Activated CD4-positive, alpha-beta T cell treated with anti-CD3 and anti-CD28 coated beads, Interleukin-2, amount 50 U/mL, for 24 hours (primary cell): Measurements from ENCODE around the gene KCNIP2.

ENCODE experiments used
- DNase-seq, 2 donors: peaks; one replicate each; pipeline ENCODE4 v3.0.0-alpha.2; 2020; ENCODE audit warnings: low read depth in 1 of 2, low spot score in 1 of 2

Gene KCNIP2

DNA sequence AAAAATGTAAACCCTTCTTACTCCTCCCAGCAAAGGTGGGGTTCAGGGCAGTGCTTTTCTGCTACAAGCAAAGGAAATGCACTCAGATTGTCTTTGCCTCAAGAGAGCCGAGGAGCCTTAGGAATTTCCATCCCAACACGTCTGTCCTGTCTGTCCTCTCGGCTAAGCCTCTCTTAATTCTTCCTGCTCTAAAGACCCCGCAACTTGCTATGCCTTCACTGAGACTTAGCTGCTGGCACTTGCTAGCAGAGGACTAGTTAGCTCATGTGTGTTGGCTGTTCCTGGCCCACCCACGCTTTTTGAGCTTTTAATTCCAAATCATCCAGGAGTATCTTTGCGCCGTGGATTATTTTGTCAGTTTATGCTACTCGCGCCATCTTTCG, 59.9 kb downstream of the KCNIP2 start:
- no peak for DNase-seq

DNA sequence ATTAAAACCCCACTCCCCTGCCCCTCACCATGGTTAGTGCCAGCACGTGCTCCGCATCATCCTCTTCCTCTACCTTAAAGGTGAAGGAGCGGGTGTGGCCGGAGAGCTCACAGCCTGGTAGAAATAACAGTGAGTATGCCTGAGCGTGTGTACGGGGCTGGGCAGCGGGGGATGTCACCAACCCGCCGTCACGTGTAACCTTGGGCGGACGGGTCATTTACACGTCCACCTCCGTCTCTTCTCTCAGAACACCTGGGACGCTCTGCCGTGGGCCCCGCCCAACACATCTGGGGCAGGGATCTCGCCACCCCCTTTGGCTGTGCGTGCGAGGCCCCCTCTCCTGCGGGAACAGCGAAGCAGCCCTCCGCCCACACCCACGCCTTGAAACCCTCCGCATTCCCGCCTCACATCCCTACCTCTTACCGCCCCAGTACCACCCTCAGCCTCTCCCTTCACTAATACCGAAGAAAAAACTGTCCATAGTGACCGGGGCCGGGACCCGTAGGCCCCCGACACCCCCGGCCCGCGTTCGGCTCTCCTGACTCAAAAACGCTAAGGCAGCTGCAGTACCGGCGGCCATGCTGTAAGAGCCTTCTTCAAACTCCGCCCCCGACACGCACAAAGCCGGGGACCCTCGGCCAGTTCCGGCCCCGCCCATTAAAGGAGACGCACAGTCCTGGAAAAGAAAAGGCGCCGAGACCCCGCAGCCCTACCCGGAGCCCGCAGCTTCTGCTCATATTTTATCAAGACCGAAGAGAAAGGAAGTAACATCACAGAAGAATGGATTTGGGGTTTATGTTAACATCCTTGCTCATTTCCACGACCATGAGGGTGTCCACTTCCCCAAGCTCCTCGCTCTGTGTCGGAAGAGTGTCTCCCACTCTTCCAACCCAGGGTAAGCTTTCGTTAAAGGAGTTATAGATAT, 60.5 kb downstream of the KCNIP2 start, which contains the start of gene NPM3:
Gene NPM3 (minus strand): TSS at position 636 of the 925 bp plus-strand sequence. CDS start 56 bp downstream, at position 580.
- DNase-seq = peak; percentile 73 to 84

DNA sequence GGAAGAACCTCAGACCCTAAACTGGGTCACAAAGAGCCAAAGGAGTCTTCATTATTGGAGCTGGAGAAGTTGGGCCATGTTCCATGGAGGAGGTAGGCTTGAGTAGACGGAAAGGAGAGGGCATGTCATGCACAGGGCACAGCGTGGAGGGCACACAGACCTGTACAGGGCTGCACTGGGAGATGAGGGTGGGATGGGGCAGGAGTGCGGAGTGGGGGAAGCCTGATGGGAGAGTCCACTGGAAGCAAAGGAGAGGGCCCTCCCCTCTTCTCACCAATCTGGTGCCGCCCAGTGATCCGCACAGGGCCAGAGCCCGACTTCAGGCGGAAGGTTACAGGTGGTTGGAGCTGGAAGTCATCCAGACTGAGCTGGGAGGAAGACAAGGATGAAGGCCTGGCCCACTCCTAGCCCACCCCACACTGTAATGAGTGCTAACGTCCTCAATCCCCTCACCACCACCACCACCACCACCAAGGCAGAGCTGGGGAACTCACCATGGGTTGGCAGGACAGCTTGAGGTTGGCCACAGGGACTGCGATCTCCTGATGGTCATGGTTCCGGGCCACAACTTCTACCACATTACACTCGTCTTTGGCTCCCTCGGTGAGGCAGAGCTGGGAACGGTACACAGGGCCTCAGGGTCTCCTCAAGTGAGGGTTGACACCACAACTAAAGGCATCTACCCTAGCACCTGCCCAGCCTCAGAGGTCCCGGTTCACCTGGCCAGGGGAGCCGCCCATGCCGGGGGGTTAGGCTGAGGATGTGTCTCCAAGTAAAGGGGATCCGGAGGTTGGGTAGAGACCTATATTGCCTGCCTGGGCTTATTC, 61.4 kb downstream of the KCNIP2 start:
- DNase-seq = no peak

DNA sequence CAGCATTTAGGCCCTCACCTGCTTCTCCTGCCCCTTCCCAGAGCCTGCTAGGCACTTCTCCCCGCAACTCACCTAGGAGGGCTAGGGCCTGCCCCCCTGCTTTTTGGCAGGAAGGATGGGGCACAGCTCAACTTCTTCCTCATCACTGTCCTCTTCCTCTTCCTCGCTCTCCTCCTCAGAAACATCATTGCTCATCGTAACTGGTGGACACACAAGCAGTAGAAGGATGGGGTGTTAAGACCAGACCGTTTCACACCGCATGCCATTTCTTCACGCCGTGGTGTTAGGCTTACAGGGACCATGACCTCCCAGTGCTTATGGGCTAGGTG, 62.0 kb downstream of the KCNIP2 start:
- DNase-seq = no peak

DNA sequence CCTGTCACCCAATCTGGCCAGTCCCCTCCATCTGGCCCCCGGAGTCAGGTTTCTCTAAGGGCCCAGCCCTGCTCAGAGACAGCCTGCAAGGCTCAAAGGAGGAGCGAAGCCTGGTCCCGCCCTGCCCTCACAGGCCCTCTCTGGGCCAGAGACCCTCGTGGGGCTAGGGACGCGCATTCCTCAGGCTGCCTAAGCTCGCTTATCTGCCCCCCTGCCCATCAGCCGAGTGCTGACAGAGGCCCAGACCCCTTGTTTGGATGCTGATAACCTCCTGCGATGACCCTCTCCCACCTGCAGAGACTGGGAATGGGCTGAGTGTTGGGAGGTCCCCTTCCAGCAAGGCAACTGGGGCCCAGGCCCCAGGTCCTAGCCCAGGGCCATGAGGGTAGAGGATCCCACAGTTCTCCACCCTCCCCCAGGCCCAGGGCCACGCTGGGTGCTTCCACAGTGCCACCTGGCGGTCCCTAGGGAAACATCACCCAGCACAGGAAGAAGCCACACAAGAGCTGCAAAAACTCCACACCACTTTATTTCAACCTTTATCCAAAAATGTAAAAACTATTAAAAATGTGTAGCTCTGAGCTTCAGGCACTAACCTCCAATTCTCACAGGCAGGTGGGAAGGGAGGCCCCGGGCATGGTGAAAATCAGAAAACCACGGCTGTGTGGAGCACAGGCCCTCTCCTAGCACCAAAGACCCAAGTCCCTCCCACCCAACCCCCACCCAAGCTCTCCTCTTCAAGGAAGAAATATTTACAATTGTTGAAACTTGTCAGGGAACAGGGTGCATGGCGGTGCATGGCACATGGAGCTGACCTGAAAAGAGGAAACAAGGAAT, 62.6 kb downstream of the KCNIP2 start:
- DNase-seq = peak; percentile 52 to 64

DNA sequence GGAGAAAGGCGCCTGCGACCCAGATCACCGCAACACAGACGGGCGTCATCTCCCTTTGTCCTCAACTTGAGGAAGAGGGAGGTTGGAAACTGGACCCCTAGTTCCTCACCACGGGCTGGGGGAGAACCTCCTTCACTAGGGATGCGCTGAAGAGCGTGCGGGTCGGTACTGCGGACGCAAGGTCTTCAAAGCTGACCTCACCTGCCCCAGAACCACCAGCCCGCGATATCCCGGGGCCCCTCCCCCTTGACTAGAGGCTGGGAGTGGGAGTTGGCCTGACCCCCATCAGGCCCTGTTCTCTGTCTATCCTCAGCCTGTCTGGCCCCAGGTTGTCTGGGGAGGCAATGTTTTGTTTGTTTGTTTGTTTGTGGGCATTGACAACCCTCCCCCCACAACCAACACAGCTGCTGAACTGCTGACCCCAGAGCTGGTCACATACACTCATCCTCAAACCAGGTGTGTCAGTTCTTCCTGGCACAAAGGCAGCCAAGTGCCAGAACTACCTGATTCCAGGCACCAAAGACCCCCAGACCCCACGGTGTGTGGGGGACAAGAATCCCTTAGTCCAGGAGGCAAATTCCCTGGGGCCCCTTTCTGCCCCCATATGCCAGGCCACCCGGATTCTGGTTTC, 63.3 kb downstream of the KCNIP2 start:
- no peak for DNase-seq

DNA sequence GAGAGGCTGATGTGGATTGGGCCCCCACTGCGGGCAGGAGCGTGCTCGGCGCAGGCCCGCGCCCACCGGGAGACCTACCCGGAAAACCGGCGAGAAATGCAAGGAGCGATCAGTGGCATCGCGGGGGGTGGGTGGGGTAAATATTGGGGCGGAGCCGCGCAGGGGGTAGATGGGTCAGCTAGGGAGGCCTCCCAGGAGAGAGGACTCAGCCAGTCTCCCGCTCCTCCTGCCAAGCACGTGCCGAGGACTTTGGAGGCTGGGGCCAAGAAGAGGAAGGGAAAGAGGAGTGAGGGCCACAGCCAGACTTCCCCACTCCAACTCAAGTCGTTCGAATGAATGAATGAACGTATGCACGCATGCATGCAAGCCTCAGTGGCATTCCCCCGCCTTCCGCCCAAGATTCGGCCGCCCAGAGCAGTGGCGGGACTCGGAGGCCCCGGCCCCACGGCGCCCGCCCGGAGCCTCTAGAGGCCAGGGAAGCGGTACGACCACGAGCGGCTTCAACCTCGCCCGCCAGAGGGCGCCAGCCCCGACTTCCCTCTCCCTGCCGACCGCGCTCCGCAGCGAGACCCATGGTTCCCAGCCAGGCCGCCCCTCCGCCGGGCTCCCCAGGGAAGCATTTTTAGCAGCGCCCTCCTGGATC, 63.9 kb downstream of the KCNIP2 start:
- peak; percentile 73 to 79 for DNase-seq

DNA sequence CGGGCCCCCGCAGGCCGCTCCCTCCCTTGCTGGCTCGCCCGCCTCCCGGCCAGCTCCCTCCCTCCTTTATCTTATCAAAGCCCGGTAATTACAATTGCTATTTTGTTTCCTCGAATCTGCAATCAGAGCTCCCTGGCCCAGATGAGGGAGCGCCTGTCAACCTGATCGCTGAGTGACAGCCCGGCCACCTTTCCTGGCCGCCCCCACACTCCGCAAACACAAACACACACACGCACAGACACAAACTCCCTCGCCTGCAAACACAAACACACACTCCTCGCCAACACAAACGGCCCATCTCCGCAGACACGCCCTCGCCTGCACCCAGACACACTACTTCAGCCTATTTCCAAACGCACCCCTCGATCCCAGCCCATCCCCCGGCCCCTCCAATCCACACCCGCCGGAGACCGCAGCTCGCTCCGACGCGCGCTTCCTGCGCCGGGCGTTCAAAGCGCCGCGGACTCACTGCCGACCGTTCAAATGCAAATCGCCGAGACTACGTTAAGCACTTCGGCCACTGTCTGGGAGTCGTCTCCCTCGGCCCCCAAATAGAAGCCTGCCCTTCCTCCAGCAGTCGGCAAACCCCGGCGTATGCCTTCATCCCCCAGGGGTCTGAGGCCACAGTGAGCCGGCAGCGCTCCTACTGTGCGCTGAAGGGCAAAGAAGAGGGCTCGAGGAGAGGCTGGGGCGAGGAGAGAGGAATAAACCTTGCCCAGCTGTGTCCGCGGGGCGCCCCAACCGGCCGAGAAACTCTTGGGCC, 64.6 kb downstream of the KCNIP2 start:
- DNase-seq = no peak

DNA sequence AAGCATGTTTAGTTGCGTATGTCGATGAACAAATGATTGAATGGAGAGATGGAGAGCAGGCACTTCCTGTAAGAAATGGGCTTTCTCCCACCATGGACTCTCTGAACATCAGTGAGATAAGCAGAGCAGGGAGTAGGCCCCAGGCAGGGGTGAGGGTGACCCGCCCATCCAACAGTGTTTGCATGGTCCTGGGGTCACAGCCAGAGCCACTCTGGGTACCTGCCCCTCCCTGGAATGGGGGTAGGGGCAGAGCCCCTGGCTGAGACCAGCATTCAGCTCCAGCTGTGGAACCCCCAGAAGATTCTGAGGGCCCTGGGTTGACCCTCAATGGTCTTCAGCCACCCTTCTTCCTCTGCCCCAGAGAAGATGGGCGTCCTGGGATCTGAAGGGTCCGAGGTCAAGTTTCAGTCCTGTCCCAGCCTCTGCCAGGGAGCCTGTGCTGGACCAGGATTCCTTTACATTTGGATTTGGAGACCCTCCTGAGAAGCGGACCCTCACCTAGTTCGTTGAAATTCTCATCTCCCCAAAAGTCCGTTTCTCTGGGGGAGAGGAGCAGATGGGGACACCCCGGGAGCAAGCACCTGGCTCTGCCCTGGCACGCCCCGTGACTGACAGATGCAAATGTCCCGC, 65.3 kb downstream of the KCNIP2 start:
- no peak for DNase-seq

DNA sequence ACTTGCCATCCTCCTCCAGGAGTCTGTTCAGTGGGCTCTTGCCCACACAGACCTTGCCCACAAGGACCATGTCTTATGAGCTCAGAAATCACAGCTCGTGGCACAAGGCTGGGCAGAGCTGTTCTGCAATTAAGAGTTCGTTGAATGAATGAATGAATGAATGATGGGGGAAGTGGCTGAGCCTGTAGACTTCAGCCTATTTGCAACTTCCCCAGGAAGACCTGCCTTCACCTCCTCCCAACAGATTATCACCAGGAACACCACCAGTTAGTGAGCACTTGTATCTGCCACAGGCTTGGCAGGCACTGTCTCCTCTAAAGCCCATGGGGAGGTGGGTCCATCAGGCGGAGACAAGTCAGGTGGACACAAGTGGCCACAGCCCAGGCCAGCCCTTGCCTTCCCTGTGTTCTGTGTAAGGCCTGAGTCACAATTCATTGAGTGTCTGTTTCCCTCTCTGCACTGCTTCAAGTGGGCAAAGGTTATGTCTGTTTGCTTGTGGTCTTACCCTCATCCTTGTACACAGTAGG, 65.9 kb downstream of the KCNIP2 start:
- no peak for DNase-seq

DNA sequence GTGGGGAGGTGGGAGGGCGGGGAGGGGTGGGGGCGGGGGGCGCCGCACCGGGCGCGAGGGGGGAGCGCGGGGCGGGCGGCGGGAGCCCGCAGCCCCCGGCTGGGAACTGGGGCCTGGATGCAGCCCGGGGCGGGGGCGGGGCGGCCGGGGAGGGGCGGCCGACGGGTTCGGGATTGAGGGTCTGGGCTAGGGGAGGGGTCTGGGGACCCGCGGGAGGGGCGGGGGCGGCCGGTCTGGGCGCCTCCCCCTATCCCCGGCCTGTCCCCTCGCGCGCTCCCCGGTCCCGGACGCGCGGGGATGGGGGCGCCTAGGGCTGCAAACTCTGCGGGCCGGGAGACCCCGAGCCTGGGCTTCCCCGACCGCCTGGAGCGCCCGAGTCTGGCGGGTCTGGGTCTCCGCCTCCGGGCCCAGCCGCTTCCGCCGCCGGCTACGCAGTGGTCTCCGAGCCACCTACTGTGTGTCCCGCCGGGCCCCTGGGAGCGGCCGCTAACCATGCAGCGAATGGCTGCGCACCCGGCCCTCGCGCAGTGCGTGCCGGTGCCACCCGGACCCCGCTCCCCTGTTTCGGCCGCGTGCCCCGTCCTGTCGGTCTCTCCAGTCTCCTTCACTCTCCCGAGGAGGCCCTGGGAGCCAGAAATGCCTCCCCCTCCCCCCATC, 67.3 kb downstream of the KCNIP2 start:
- no peak for DNase-seq
